Fibroblast of lung (primary cell): ENCODE data around the gene ENOX1. TPM values are rescaled to one million over a fixed set of nuclear protein-coding genes. Genes with fewer than 3 reads are reported as not detected.

Source experiments
- DNase-seq, 2 donors: peaks; one replicate each; pipeline versions ENCODE4 v3.0.0 to v3.0.0-alpha.2; 2010; ENCODE audit warnings: low read depth in 2 of 2
- H2AFZ ChIP-seq: 2 replicates; pipeline ENCODE4 v1.5.1; 2012; ENCODE audit warnings: low read length, control low read depth, inconsistent platforms
- H3K27ac ChIP-seq: 2 replicates; pipeline ENCODE4 v1.5.1; 2011; ENCODE audit warnings: low read length, control low read depth; ENCODE audit not compliant: insufficient read depth
- H3K27me3 ChIP-seq: 2 replicates; pipeline ENCODE4 v1.5.1; 2011; ENCODE audit warnings: mild to moderate bottlenecking, low read length; ENCODE audit not compliant: control insufficient read depth, insufficient read depth
- H3K36me3 ChIP-seq: 2 replicates; pipeline ENCODE4 v1.5.1; 2011; ENCODE audit warnings: low read length; ENCODE audit not compliant: control insufficient read depth, insufficient read depth
- H3K4me1 ChIP-seq: 2 replicates; pipeline ENCODE4 v1.5.1; 2011; ENCODE audit warnings: low read length; ENCODE audit not compliant: control insufficient read depth, insufficient read depth; ENCODE audit errors: extremely low read depth
- H3K4me2 ChIP-seq: 2 replicates; pipeline ENCODE4 v1.5.1; 2011; ENCODE audit warnings: low read length, control low read depth; ENCODE audit not compliant: insufficient read depth; ENCODE audit errors: extremely low read depth
- H3K4me3 ChIP-seq, 4 experiments: fragments of 200-600 bp in 1 of 4; sonication (generic) in 1 of 4; replicated peaks in 1 of 4; 2 replicates each; pipeline ENCODE4 v1.5.1; 2011 to 2016; ENCODE audit warnings: low read length in 4 of 4, low read depth in 3 of 4, mild to moderate bottlenecking in 3 of 4, control low read depth in 2 of 4, inconsistent platforms in 1 of 4, mixed read lengths in 1 of 4; ENCODE audit not compliant: insufficient read depth in 1 of 4; ENCODE audit errors: control extremely low read depth in 1 of 4
- H3K79me2 ChIP-seq: 2 replicates; pipeline ENCODE4 v1.5.1; 2012; ENCODE audit warnings: mild to moderate bottlenecking, low read length, inconsistent platforms; ENCODE audit not compliant: control insufficient read depth, insufficient read depth
- H3K9ac ChIP-seq: 2 replicates; pipeline ENCODE4 v1.5.1; 2011; ENCODE audit warnings: mild to moderate bottlenecking, low read length, control low read depth; ENCODE audit not compliant: insufficient read depth
- H3K9me3 ChIP-seq: 2 replicates; pipeline ENCODE4 v1.5.1; 2012; ENCODE audit warnings: low read depth, low read length; ENCODE audit not compliant: control insufficient read depth, insufficient read depth
- H4K20me1 ChIP-seq: 2 replicates; pipeline ENCODE4 v1.5.1; 2011; ENCODE audit warnings: low read length; ENCODE audit not compliant: control insufficient read depth, insufficient read depth; ENCODE audit errors: extremely low read depth
- CTCF ChIP-seq, 2 donors: IDR thresholded peaks in 1 of 2; conservative IDR thresholded peaks in 1 of 2; 1 replicate in 1 of 2; 2 replicates in 1 of 2; pipeline ENCODE4 v1.5.1; 2011 to 2012; ENCODE audit warnings: low read length in 2 of 2, control low read depth in 1 of 2, inconsistent platforms in 1 of 2, low read depth in 1 of 2, mild to moderate bottlenecking in 1 of 2
- EZH2 ChIP-seq: IDR thresholded peaks from 2 replicates; pipeline ENCODE4 v1.5.1; 2012; ENCODE audit warnings: low read length, control low read depth, mild to moderate bottlenecking; ENCODE audit errors: missing control alignments
- polyA plus RNA-seq, 2 donors: library from polyadenylated mRNA; depleted of rRNA in 1 of 2; stranded (reverse) in 1 of 2; unstranded in 1 of 2; fragments of >200 nt; gene quantifications; 2 replicates each; pipeline ENCODE4 v1.2.1, GENCODE V29; 2011 to 2012; ENCODE audit warnings: missing spikeins in 1 of 2
- total RNA-seq: library from RNA; depleted of rRNA; stranded (reverse); fragments of >200 nt; gene quantifications from 2 replicates; pipeline ENCODE4 v1.2.1, GENCODE V29; 2014

Gene ENOX1
- total and polyA plus RNA-seq, 2 donors (not counting 1 experiment from before 2014, with no cell fraction given) = 3.5 to 7.6 TPM

GRCh38 chr13:43391036-43391435, 395.7 kb downstream of the ENOX1 start:
- Histone ChIP-seq H3K36me3 (no peaks in the 10 kb centered on the region), H3K4me3 (no peak overlapping the region), H3K9me3 (no peaks in the 10 kb centered on the region), H3K79me2 (no peaks in the 10 kb centered on the region), H2AFZ (no peak overlapping the region), H3K4me2 (no peak overlapping the region), H3K27me3 (no peaks in the 10 kb centered on the region), H3K4me1 (peaks cover 4% of the 10 kb centered on the region), H4K20me1 (no peaks in the 10 kb centered on the region), H3K9ac (no peak overlapping the region), H3K27ac (no peak overlapping the region)
- no peak for DNase-seq
- no peak for TF ChIP-seq EZH2
- no peak for TF ChIP-seq CTCF (conservative IDR thresholded peaks at IDR 0.05 in 1 of 2, IDR thresholded peaks at IDR 0.05 in 1 of 2; ENCODE audit: low read depth in 1 of 2, low read length in 2 of 2)

GRCh38 chr13:43390619-43391018, 396.2 kb downstream of the ENOX1 start:
- no peaks in the 10 kb centered on the region for H3K36me3 ChIP-seq
- no peaks in the 10 kb centered on the region for H3K9me3 ChIP-seq
- H3K27ac ChIP-seq = no peak overlapping the region
- H3K27me3 ChIP-seq = no peaks in the 10 kb centered on the region
- no peak overlapping the region for H3K9ac ChIP-seq
- H3K4me2 ChIP-seq = no peak overlapping the region
- peaks cover 4% of the 10 kb centered on the region for H3K4me1 ChIP-seq
- no peaks in the 10 kb centered on the region for H3K79me2 ChIP-seq
- no peak overlapping the region for H2AFZ ChIP-seq
- no peak for DNase-seq
- H4K20me1 ChIP-seq = no peaks in the 10 kb centered on the region
- TF ChIP-seq CTCF (conservative IDR thresholded peaks at IDR 0.05 in 1 of 2, IDR thresholded peaks at IDR 0.05 in 1 of 2; ENCODE audit: low read depth in 1 of 2, low read length in 2 of 2) = no peak
- no peak for TF ChIP-seq EZH2
- H3K4me3 ChIP-seq = no peak overlapping the region

- Histone ChIP-seq H3K9me3 (no peaks in the 10 kb centered on the region), H3K4me1 (peaks cover 4% of the 10 kb centered on the region), H4K20me1 (no peaks in the 10 kb centered on the region), H3K4me2 (peak overlapping the region; percentile 1), H3K4me3 (no peak overlapping the region), H2AFZ (no peak overlapping the region), H3K9ac (no peak overlapping the region), H3K27me3 (no peaks in the 10 kb centered on the region), H3K36me3 (no peaks in the 10 kb centered on the region), H3K79me2 (no peaks in the 10 kb centered on the region), H3K27ac (no peak overlapping the region)
- DNase-seq = peak in 1 of 2 donors; percentile 94
- no peak for TF ChIP-seq EZH2
- TF ChIP-seq CTCF (conservative IDR thresholded peaks at IDR 0.05 in 1 of 2, IDR thresholded peaks at IDR 0.05 in 1 of 2; ENCODE audit: low read depth in 1 of 2, low read length in 2 of 2) = no peak
Observed at GRCh38 chr13:43389983-43390382, 396.8 kb downstream of the ENOX1 start.
